Right forelimb (tissue), 1 donor: Measurements from ENCODE around the gene CD151.

Experiments used
- DNase-seq: peaks from one replicate; pipeline ENCODE4 v3.0.0-alpha.2; 2018

CD151 gene

DNA sequence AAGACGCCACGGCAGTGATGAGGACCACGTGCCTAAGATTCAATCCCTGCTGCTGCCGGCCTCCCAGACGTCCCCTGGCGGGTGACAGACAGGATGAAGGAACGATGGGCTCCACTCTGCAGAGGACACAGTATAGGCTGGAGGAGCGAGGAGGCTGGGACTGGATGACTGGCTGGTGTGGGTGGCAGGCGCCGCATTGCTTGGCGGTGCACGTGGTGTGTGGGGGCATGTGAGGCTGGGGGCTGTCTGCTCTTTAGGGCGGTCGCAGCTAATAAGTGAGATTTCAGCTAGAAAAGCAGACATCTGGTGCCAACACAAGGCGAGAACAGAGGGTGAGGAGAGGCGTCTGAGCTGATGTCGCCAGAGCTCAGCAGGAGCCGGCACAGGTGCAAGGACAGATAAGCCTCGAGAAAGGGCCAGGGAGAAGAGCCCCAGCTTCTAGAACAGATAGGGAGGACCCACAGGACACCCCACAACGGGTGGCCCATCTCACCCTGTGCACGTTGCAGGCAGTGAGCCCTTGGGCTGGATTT lies 43.1 kb downstream of the CD151 start:
- DNase-seq = no peak

DNA sequence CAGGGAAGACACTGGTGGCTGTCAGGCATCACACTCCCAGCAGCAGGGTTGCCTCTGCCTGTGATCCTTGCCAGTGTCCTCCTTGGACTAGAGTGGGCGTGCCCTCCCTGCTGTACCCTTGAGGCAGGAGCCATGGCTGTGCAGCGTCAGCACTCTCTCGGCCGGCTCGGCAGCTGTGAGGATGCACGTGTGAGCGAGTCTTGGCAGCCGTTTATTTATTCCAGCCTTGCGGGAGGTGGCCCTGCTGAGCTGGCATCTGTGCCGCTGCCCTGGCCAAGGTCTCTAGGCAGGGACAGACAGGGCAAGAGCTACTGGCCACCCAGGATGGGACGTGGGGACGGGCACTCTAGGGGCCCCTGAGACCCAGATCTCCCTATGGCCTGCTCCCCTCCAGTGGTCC lies 43.8 kb downstream of the CD151 start:
- no peak for DNase-seq

DNA sequence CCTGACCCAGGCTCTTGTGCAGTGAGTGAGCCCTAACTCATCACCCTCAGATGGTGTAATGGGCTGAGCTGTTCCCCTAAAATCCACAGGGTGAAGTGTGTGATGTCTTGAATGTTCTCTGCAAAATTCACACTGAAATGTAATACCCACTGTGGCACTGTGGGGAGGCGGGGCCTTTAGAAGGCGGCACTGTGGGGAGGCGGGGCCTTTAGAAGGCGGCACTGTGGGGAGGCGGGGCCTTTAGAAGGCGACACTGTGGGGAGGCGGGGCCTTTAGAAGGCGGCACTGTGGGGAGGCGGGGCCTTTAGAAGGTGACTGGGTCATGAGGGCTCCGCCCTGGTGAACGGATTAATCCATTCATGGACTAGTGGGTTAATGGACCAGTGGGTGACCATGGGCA lies 44.8 kb downstream of the CD151 start:
- no peak for DNase-seq

DNA sequence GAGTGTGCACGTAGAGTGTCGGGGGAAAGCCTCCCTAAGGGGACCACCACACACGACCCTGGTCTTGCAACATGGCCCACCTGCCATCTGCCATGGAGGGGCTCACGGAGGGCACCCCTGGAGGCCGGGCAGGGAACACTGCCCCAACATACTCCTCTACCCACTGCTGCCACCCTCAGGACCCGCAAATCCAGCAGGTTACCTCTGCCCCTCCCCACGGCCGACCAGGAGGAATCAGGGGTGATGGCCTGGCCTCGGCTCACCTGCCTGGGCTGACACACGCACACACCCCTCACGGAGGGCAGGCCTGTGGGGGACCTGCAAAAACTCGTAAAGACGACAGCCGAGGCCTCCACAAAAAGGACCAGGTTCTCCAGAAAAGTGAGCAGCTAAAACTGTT lies 47.7 kb downstream of the CD151 start:
- DNase-seq = no peak

DNA sequence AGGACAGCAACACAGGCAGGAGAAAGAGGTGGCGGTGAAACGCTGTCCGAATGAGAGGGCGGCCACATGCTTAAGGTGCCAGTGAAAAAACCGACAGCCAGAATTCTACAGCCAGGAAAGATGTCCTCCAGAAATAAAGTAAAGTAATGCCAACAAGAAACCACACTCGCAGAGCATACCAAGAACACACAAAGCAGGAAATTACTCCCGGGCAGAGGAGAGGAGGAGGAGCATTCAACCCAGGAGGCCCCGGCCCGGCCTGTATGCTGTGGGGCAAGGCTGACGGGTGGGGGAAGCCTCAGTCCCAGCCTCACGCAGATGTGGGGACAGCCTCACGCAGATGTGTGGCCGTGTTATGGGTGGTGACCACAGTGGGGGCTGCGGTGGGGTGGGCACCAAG lies 49.8 kb downstream of the CD151 start:
- no peak for DNase-seq

DNA sequence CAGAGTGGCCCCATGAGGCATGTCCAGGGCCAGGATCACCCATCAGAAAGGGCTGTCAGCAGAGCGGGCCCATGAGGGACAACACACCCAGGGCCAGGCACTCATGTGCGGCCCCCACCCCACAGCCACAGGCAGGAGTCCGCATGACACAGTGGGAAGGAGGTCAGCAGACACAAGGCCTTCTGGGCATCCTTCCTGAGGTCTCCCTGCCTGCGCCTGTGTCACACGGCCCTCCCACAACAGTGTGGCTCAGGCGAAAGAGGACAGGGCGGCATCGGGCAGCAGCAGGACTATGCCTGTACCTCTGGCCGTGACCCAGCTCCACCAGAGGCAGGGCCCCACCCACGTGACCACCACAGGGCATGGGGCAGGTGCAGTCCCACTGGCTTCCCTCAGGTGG lies 50.8 kb downstream of the CD151 start:
- DNase-seq = no peak

DNA sequence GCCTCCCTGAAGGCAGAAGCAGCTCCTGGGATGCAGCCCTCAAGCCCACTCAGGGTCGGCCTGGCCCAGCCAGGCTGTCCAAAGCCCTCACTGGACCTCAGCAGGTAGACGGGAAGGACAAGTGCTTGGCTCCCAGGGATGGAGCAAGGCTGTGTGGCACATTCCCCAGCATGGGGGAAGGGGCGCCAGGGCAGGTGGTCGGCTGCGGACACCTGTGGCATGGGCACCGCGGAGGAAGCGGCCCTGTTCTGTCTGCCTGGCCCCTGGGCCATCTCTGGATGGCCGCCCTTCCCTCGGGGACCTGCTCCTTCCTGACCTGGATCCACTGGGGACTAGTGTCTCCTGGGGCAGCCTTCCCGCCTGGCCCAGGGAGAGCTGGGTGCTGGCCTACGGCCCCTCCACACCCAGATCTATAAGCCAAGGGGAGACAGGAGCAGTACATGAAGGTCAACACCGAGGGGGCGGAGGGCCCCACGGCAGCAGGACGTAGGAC lies 51.9 kb downstream of the CD151 start:
- DNase-seq = no peak

DNA sequence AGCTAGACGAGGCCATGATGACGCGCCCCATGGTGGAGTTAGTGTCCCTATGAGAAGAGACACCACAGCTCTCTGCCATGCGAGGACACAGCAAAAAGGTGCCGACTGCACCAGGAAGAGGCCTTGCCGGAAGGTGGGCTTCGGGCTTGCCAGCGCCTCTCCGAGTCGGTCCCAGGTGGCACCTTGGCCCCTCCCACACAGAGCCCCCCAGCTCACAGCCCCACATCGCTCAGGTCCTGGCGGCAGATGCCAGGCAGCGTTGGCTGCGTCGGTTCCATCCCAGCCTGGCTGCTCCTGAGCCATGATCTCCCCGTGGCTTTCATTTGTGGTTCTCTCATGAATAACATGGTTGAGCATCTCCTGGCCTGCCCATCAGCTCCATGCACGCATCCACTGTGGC lies 53.8 kb downstream of the CD151 start:
- DNase-seq = no peak

DNA sequence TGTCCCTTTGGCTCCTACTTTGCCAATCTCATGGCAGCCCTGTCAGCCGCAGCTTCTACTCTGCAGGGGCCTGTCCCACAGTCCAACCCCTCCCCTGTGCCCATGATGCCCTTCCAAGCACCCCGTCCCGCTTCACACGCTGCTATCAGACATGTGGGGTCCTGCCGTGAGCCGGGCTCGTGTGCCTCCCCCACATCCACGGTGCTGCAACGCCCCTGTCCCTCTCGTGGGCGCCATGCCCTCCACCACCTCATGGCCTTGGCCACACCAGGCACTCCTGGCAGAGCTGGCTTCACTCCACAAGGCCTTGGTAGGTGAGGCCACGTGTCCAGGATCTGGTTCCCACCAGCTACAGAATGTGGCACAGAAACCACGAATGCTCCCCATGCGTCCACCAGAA lies 54.8 kb downstream of the CD151 start:
- no peak for DNase-seq
